ENCODE measurements around the gene POLR2C.

- TF ChIP-seq CTCF (conservative IDR thresholded peaks at IDR 0.05) (no peak), ZFX (IDR thresholded peaks at IDR 0.05) (no peak)
Observed at GRCh38 chr16:57430955-57431354, 31.5 kb upstream of the POLR2C start.
